ENCODE measurements around the gene PPT1. TPM values are rescaled to one million over a fixed set of nuclear protein-coding genes. Genes with fewer than 3 reads are reported as not detected.

The PPT1 gene
- polyA plus RNA-seq, 1 donor from 2014 or later = 64.6 TPM

DNA sequence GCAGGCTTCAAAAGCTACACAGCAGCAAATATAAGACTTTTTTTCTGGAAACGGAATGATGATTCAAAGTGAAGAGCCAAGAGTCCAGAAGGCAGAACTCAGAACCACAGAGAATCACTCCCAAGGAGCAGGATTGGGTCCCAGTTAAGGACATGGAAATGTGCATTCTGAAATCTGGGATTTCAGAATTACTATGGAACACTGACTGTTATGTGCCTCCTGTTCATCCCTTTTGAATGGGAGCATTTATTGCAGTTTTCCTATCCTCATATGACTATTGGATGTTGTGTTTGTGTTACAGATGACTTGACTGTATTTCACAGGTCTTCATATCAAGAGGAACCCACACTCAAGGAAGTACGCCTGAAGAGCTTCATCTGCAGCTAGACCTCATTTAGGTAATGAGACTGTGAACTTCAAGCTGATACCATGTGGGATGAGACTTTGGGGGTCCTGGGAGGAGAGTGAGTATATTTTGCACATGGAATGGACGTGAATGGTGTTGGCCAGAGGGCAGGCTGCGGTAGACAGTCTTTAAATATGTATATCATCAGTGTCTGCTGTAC is 73.6 kb downstream of the PPT1 start:
- no peak overlapping the region for H3K4me3 ChIP-seq (ENCODE audit: low read length)
- H3K36me3 ChIP-seq (ENCODE audit: insufficient read depth, low read length) = no peaks in the 10 kb centered on the region
- no peaks in the 10 kb centered on the region for H3K79me2 ChIP-seq (replicated peaks; ENCODE audit: insufficient read depth, low read length)
- no peak overlapping the region for H3K4me2 ChIP-seq (ENCODE audit: low read length)
- H4K20me1 ChIP-seq (ENCODE audit: insufficient read depth) = no peaks in the 10 kb centered on the region
- TF ChIP-seq MXI1 (conservative IDR thresholded peaks at IDR 0.05; ENCODE audit: poor library complexity, severe bottlenecking) = no peak
- TF ChIP-seq TAF1 (IDR thresholded peaks at IDR 0.05; ENCODE audit: low read depth) = no peak
- no peak for TF ChIP-seq EP300 (conservative IDR thresholded peaks at IDR 0.05; ENCODE audit: poor library complexity, severe bottlenecking)
- TF ChIP-seq EZH2 (IDR thresholded peaks at IDR 0.05; ENCODE audit: borderline replicate concordance, insufficient read depth, low read length, poor library complexity, severe bottlenecking) = no peak
- TF ChIP-seq RAD21 (conservative IDR thresholded peaks at IDR 0.05) = no peak
- TF ChIP-seq POLR2AphosphoS5 (IDR thresholded peaks at IDR 0.05) = no peak
- TF ChIP-seq SMC3 (conservative IDR thresholded peaks at IDR 0.05; ENCODE audit: poor library complexity) = no peak
- TF ChIP-seq, protein P1, sequence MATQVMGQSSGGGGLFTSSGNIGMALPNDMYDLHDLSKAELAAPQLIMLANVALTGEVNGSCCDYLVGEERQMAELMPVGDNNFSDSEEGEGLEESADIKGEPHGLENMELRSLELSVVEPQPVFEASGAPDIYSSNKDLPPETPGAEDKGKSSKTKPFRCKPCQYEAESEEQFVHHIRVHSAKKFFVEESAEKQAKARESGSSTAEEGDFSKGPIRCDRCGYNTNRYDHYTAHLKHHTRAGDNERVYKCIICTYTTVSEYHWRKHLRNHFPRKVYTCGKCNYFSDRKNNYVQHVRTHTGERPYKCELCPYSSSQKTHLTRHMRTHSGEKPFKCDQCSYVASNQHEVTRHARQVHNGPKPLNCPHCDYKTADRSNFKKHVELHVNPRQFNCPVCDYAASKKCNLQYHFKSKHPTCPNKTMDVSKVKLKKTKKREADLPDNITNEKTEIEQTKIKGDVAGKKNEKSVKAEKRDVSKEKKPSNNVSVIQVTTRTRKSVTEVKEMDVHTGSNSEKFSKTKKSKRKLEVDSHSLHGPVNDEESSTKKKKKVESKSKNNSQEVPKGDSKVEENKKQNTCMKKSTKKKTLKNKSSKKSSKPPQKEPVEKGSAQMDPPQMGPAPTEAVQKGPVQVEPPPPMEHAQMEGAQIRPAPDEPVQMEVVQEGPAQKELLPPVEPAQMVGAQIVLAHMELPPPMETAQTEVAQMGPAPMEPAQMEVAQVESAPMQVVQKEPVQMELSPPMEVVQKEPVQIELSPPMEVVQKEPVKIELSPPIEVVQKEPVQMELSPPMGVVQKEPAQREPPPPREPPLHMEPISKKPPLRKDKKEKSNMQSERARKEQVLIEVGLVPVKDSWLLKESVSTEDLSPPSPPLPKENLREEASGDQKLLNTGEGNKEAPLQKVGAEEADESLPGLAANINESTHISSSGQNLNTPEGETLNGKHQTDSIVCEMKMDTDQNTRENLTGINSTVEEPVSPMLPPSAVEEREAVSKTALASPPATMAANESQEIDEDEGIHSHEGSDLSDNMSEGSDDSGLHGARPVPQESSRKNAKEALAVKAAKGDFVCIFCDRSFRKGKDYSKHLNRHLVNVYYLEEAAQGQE (IDR thresholded peaks at IDR 0.05; ENCODE audit: borderline replicate concordance) = no peak
- TF ChIP-seq, protein P2, sequence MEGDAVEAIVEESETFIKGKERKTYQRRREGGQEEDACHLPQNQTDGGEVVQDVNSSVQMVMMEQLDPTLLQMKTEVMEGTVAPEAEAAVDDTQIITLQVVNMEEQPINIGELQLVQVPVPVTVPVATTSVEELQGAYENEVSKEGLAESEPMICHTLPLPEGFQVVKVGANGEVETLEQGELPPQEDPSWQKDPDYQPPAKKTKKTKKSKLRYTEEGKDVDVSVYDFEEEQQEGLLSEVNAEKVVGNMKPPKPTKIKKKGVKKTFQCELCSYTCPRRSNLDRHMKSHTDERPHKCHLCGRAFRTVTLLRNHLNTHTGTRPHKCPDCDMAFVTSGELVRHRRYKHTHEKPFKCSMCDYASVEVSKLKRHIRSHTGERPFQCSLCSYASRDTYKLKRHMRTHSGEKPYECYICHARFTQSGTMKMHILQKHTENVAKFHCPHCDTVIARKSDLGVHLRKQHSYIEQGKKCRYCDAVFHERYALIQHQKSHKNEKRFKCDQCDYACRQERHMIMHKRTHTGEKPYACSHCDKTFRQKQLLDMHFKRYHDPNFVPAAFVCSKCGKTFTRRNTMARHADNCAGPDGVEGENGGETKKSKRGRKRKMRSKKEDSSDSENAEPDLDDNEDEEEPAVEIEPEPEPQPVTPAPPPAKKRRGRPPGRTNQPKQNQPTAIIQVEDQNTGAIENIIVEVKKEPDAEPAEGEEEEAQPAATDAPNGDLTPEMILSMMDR (IDR thresholded peaks at IDR 0.05; ENCODE audit: poor library complexity, severe bottlenecking) = no peak
- H2AFZ ChIP-seq (ENCODE audit: low read depth, low read length) = no peak overlapping the region
- H3K27ac ChIP-seq (ENCODE audit: low read length) = no peak overlapping the region
- H3K9ac ChIP-seq (ENCODE audit: low read length) = no peak overlapping the region
- H3F3A ChIP-seq (ENCODE audit: insufficient read depth, low read length, poor library complexity, severe bottlenecking) = no peaks in the 10 kb centered on the region
- no peaks in the 10 kb centered on the region for H3K27me3 ChIP-seq (ENCODE audit: insufficient read depth, low read depth, low read length)
- no peaks in the 10 kb centered on the region for H3K9me2 ChIP-seq (ENCODE audit: insufficient read depth, low read length)
- H3K9me3 ChIP-seq (ENCODE audit: low read length) = no peaks in the 10 kb centered on the region

Other genes with a start within 250 kb of the PPT1 start
- 72.2 and 90.6 TPM in 2 replicates for gene TRIT1, start 213.7 kb downstream of the PPT1 start, polyA plus RNA-seq
- 35.2 and 36.3 TPM in 2 replicates for gene MYCL, start 195.3 kb downstream of the PPT1 start, polyA plus RNA-seq
- gene MFSD2A, start 142.1 kb downstream of the PPT1 start, polyA plus RNA-seq = 7.0 and 7.8 TPM in 2 replicates
- 162 and 168 TPM in 2 replicates for gene CAP1, start 56.5 kb downstream of the PPT1 start, polyA plus RNA-seq
- gene RLF, start 64.1 kb upstream of the PPT1 start, polyA plus RNA-seq = 23.4 and 26.7 TPM in 2 replicates
- gene TMCO2, start 150.7 kb upstream of the PPT1 start, polyA plus RNA-seq = not detected in 2 replicates
- gene ZMPSTE24, start 161.0 kb upstream of the PPT1 start, polyA plus RNA-seq = 26.9 and 32.9 TPM in 2 replicates
- 1.3 and 2.3 TPM in 2 replicates for gene COL9A2, start 220.0 kb upstream of the PPT1 start, polyA plus RNA-seq